HG03342 (cell line): Measurements from ENCODE around the gene FAM168B.

Experiments
- ATAC-seq: cut with Tn5 transposase; IDR thresholded peaks from one replicate; pipeline ENCODE4 v1.9.1; 2021; ENCODE audit warnings: mild to moderate bottlenecking, moderate library complexity; ENCODE audit not compliant: unreplicated experiment

The FAM168B gene

DNA sequence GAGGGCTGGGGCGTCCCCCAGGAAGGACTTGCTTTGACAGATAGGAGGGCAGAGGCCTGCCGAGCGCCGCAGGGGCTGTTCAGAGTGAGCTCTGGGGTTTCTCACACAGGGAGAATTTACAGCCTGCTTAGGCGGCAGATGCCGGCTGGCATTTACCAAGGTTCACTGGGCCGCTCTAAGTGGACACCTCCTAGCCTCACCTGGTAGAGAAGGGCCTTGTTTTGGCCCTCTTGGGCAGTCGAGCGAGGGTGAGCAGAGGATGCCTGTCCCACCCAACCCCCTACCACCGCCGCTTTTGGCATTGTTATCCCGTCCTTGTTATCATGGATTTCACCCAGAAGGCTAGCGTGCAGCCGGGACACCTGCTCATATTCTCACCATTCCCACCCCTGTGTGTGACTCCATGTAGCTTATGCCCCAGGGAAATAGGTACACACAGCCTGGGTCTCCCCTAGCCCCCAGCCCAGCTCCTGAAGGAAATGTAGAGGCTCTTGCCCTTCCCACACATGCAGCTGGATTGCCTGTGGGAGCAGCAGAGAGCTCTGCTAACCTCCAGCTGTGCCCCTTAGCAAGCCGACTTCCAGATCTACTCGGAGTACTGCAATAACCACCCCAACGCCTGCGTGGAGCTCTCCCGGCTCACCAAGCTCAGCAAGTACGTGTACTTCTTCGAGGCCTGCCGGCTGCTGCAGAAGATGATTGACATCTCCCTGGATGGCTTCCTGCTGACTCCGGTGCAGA lies 52.4 kb downstream of the FAM168B start:
- ATAC-seq = no peak

DNA sequence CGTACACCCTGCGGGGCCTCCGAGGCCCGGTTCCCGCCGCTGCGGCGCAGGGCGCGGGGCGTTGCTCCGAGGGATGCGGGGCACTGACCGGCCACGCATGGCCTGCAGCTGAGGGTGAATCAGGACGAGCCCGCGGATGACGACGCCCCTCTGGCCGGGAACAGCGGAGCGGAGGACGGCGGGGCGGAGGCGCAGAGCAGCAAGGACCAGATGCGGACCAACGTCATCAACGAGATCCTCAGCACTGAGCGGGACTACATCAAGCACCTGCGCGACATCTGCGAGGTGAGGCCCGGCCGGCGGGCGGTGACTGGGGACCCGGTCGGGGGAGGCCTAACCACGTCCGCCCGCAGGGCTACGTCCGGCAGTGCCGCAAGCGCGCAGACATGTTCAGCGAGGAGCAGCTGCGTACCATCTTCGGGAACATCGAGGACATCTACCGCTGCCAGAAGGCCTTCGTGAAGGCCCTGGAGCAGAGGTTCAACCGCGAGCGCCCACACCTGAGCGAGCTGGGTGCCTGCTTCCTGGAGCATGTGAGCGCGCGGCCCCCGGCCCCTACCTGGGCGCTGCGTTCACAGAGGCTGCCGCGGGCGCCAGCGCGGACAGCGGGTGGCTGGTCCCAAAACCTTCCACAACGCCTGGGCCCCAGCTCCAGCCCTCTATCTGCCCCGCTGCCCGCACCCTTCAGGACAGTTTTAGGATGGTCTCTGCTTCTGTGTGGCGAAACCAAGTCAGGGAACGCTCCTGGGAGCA lies 53.2 kb downstream of the FAM168B start:
- no peak for ATAC-seq

DNA sequence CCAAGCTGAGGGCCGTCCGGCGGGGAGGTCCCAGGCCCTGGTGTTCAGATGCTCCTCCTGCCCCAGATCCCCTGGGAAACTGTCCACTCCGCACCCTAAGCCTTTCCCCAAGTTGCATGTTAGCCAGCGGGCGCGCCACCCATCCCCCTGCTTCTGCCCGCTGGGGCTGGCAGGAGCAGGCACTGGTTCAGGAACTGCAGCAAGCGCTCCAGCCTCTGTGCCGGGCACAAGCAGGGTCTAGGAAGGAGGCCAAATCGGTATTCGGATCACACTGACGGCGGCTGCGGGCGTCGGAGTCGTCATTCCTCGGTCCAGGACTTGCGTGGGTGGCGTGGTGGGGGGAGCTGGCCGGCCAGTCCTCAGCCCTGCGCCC lies 53.7 kb downstream of the FAM168B start:
- no peak for ATAC-seq

DNA sequence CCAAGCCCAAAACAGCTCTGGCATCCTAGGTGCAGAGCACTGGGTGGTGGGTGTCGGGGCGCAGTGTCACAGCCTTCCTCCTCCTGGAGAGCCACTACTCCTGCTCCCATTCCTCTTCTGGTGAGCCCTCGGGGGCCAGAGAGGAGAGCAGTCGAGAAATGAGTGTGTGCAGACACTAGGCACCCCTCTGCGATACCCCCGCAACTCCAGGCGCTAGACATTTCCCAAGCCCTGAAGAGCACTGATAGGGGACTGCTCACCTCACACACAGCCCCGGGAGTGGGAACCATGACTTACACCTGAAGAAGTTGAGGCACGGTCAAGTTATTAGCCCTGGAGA lies 54.2 kb downstream of the FAM168B start:
- no peak for ATAC-seq

DNA sequence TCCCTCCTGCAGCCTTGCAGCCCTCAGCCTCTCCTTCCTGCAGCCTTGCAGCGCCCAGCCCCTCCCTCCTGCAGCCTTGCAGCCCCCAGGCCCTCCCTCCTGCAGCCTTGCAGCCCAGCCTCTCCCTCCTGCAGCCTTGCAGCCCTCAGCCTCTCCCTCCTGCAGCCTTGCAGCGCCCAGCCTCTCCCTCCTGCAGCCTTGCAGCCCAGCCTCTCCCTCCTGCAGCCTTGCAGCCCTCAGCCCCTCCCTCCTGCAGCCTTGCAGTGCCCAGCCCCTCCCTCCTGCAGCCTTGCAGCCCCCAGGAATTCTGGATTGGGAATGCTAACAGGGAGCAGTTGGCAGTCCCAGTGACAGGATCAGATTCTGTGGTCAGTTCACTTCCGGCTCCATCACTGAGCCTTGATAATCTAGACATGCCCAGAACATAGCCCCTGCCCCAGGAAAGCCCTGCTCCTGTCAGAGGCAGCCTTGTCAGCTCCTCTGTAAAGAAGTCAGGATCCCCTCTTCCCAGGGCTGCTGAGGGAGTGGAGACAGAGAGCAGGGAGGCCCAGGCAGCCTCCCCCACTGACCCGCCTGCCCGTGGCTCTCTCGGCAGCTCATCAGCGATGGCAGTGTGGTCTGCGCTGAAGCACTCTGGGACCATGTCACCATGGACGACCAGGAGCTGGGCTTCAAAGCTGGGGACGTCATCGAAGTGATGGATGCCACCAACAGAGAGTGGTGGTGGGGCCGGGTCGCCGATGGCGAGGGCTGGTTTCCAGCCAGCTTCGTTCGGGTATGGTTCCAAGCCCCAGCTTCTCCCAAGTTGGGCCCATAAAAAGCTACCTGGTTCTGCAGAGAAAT lies 54.8 kb downstream of the FAM168B start:
- ATAC-seq = no peak

DNA sequence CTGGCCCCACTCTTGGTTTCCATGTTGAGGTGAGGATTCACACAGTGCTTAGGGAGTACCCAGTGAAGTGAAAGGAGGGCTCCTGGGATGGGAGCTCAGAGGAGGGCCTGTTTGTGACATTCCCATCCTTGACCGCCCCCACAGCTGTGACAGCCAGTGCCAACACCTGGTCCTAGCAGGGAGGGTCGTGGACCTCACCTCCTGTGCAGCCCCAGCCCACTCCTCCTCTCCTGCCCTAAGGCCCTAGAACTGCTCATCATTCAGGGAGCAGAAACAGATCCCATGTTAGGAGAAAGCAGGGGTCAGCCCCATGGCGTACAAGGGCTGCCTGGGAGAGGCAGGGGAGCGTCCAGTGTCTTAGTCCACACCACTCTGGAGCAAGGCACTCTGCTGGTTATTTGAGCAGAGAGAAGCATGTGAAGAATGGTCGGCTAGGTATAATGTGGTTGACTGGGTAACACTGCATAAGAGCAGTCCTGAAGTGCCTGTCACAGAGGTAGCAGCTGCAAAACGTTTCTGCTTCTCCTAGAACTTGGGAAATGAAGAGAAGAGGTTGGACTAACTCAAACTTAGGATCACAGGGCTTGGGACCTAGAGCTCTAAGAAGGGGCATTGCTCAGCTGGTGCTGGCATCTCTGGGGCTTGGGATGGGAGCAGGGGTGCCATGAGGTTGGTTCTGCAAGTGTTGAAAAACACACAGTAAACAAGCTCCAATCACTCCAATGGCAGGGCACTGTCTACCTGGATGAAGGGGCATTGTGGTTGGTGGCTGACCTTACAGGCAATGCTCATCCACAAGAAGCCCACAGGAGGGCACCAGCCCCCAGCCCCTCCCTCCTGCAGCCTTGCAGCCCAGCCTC lies 55.6 kb downstream of the FAM168B start:
- no peak for ATAC-seq

DNA sequence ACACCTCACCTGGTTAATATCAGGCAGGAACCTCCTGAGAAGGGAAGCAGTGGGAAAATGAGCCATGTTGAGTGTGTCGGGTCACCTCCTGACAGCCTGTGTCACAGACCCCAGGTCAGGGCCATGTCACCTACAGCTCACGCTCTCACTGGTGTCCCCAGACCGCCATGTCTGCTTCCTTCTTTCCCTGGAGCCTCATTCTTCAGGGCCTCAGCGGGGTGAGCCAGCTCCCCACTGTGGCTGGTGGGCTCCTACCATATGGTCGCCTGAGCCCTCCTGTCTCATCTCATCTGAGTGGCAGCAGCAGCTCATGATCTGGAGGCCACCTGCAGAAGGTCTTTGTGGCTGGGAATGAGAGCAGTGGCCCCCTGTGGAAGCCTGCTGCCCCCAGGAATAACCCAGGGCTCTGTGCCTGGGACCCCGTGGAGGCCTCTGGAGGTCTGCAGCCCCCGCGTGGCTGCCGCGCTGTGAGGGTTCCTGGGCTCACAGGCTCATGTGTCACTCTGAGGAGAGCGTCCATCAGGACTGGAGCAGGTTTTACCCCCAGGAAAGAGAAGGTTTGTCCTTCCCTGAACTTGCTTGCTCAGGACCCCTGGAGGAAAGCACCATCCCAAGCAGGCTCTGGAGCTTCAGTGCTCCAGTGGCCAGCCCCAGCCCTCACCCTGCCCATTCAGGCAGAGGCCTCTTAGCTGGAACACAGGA lies 56.4 kb downstream of the FAM168B start:
- no peak for ATAC-seq

DNA sequence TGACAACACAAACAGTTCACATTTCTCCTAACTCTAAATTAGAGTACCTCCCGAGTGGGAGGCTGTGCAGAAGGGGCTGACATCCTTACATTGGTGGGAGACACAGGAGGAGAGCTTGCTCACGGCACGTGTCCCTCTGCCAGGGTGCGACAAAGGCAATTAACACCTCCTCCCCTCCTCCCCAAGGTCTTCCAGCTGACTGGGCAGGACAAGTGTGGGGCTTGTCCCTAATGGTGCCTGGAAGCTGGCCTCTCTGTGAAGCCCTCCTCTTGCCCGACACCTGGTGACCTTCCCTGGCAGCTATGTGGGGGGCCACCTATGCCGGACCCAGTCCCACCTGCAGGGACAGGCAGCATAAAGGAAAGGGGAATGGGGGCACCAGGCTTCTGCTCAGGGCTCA lies 57.0 kb downstream of the FAM168B start:
- no peak for ATAC-seq

DNA sequence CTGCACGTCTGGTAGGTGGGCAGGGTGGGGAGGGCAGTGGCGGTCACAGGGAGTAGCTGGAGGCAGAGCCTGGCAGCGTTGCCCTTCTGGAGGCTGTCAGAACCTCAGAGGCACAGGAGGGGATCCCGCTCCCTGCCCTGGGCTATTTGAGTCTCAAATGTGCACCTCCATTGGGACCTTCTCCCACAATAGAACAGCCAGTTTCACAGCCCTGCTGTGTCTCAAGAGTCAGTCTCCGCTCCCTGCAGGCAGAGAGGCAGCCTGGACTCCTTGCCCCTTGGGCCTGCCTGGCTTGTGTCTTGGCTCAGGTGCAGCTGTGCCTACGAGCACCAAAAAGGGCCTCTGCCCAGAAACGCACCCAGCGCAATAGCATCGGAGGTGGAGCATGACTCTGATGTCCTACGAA lies 57.4 kb downstream of the FAM168B start:
- ATAC-seq = no peak

DNA sequence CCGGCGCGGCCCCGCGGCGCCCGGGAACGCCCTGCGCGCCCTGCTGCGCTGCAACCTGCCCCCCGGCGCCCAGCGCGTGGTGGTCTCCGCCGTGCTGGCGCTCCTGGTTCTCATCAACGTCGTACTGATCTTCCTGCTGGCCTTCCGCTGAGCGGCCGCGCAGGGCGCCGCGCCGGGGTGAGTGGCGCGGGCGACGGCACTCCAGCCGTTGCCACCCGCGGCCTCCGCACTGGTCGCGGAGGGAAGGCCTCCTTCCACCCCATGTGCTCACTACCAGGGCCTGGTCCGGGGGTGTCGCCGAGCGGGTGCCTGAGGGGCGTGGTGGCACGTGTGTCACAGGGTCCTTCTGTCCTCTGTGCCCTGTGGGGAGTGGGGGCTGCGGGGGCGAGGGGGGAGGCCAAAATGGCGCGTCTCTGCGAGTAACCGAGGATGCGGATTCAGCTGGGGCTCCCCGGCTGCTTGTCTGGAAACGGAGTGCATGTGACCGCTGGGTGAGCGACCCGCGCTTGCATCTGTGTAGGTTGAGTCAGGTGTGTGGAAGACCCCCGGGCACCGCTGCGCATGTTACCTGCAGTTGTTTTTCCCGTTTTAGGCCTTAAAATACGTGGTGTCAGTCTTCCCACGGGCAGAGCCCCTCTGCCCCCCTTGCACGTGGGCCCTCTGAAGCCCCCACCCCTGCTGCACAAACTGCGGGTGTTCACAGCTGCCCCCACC lies 58.0 kb downstream of the FAM168B start:
- ATAC-seq = no peak

DNA sequence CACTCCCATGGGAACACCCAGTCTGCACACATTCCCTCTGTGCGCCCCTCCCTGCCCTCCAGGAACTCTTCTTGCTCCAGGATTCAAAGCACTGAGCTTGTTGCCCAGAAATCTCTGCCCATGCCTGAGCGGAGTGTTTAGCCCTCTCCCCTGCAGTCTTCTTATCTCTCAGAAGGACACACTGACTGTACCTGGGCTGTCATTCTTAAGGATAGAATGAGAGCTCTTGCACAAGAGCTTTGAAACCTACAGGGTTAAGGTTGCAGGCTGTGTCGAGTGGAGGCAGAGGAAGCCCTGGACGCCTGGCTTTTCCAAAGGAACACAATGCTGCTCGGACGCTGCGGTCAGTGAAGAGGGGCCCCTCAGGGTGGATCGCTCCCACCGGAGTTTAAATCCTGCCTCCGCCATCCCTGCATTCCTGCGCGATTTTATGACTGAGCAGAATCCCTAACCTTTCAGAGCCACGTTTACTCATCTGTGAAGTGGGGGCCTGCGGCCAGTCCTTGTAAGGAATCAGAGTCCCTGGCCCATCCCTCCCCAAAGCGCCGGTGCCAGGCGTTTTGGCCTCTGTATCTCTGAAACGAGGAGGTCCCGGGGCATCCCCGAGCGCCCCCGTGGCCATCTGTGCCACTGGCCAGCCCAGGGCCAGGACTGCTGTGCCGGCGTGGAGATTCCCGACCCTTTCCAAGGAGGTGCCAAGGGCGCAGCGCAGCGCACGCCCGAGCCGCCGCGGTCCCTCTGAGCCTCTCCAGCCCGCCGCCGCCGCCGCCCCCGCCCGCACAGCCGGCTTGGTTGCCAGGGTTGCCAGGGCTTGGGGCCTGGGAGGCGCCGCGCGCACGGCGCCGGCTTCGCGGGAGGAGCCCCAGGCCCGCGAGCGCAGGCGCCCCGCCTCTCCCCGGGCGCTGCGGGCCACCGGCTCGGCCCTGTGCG lies 58.9 kb downstream of the FAM168B start:
- no peak for ATAC-seq

DNA sequence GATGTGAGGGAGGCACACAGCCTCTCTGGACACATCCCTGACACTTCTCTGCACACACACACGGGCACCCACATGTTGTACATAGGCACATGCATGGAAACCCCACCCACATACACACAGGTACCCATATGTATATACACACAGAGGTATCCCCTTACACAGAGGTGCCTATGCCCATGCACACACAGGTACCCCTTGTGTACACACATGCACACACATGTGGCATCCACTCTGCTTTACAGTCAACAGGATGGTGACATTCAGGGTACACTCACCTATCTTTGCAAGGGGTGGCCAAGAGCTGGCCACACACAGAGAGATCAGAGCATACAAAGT lies 59.5 kb downstream of the FAM168B start:
- ATAC-seq = no peak

DNA sequence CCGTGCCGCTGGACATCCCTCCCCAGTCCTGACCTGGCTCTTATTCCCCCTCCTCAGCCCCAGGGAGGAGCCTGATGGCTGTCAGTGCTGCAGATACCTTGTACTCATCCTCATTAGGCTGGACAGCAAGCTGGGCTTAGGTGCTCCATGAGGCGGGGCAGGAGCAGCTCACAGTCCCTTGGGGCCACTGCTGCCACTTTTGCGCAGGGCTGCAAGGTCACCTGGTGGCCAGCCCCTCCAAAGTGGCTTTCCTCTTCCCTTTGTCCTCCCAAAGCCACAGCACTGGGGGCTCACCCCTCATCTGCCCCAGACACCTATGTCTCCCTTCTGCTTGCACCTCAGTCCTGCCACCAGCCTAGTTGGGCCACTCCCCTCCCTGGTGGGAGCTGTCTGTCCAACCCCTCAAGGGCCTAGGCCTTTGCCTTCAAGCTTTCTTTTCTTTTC lies 60.8 kb downstream of the FAM168B start:
- no peak for ATAC-seq

DNA sequence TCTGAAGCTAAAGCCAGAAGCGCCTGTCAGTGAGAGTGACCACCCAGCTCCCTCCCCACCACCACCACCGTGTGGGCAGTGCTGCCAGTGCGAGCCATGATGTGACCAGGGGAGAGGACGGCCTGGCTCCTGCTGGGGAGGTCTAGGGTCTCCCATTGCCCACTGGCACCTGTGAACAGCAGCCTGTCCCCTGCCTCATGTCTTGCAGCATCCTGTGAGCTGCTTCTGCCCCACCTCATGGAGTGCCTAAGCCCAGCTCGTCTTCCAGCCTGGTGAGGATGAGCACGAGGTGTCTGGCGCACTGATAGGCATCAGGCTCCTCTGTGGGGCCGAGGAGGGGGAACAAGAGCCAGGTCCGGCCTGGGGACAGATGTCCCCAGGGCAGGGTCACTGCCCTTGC lies 61.4 kb downstream of the FAM168B start:
- no peak for ATAC-seq

DNA sequence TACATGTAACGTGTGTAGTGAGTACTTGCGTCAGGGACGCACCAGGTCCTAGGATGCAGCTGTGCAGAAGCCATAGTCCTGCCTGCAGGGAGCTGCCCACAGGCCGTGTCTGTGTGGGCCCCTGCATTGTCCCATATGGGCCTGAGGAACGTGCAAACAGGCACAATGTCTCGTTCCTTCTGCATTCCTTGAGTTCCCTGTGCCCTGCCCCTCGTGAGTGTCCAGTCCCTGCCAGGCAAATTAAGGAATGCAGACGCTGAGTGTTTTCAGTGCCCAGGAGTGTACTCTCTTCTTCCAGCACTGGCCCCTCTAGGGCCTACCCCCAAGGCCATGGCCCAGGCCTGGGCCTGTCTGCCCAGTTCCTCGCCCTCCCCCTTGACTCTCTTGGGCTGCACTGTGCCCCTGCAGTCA lies 61.8 kb downstream of the FAM168B start:
- ATAC-seq = no peak

DNA sequence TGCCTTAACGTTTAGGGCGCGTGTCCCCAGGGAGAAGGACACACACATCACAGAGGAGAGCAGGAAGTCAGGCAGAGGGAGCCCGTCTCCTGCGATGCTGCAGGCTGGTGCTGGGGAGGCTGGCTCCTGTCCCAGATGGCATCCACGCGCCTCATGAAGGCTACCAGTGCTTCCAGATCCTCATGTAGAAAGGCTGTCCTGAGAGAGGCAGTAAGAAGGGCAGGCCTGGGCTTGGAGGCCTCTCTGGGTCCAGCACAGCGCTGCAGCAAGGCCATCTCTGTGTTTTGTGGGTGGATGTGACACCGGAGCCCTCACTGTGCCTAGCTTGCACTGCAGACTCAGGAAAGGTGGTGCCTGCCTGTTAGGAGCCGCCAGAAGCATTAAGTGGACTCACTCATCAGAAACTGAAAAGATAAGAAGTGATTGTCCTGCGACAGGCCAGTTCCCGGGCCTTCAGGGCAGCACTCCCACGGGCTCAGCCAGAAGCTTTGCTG lies 62.7 kb downstream of the FAM168B start:
- ATAC-seq = no peak

DNA sequence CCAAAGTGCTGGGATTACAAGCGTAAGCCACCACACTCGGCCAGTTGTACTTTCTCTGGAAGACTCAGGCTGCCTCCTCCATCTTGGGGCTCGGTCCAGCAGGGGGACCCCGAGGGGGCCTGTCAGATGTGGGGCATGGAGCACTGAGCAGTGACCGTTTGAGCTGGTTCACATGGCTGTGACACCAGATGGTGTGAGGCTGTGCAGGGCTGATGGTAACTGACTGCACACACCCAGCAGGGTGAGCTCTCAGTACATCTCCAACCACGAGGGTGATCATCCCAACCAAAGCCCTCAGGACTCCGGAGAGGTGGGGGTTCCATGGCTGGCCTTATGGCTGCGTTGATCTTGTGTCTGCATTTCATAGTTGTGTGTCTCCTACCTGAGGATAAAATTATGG lies 63.4 kb downstream of the FAM168B start:
- no peak for ATAC-seq
